ENCODE results near the gene ALPP. TPM values are rescaled to one million over a fixed set of nuclear protein-coding genes. Genes with fewer than 3 reads are reported as not detected.
"Not testable (repeated sequence)": the region's sequence is repeated elsewhere in the genome, so short reads cannot be mapped to it uniquely, and the experiment has no call there.

ALPP gene
- total and polyA plus RNA-seq, 3 donors from 2014 or later, result 0.25 to 0.87 TPM; not detected in 1

DNA sequence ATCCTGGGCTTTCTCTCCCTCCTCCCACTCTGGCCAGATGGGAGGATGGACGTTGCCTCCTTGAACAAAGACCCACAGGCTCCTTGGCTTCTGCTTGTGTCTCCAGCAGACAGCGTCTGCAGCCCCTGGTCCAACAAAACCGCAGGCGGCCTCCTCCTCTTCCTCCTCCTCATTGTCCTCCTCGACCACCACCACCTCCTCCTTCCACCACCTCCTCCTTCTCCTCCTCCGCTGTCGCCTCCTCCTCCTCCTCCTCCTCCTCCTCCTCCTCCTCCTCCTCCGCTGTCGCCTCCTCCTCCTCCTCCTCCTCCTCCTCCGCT is 45.7 kb upstream of the ALPP start:
- Histone ChIP-seq H3K4me3 (no peak overlapping the region), H3K27ac (no peak overlapping the region), H3K27me3 (no peaks in the 10 kb centered on the region), H3K36me3 (ENCODE audit: low read depth, missing control alignments) (no peaks in the 10 kb centered on the region), H3K4me1 (no peaks in the 10 kb centered on the region), H3K9me3 (no peaks in the 10 kb centered on the region)
- WGBS, 2 donors, result 74 to 82% methylated on average over 10 of the region's 10 CpGs
- no peak for DNase-seq
- intact Hi-C loops (cut with DNase I; ENCODE audit: low total_unique reads), result no loop called here
- TF ChIP-seq, protein P1, sequence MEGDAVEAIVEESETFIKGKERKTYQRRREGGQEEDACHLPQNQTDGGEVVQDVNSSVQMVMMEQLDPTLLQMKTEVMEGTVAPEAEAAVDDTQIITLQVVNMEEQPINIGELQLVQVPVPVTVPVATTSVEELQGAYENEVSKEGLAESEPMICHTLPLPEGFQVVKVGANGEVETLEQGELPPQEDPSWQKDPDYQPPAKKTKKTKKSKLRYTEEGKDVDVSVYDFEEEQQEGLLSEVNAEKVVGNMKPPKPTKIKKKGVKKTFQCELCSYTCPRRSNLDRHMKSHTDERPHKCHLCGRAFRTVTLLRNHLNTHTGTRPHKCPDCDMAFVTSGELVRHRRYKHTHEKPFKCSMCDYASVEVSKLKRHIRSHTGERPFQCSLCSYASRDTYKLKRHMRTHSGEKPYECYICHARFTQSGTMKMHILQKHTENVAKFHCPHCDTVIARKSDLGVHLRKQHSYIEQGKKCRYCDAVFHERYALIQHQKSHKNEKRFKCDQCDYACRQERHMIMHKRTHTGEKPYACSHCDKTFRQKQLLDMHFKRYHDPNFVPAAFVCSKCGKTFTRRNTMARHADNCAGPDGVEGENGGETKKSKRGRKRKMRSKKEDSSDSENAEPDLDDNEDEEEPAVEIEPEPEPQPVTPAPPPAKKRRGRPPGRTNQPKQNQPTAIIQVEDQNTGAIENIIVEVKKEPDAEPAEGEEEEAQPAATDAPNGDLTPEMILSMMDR (IDR thresholded peaks at IDR 0.05), result no peak
- TF ChIP-seq POLR2A (IDR thresholded peaks at IDR 0.05), result no peak

- DNase-seq, result no peak
- no peak overlapping the region for H3K27ac ChIP-seq
- 96 to 99% methylated on average over 21 to 27 of the region's 28 CpGs for WGBS, 2 donors
Observed at GRCh38 chr2:232333361-232334135, 45.0 kb upstream of the ALPP start.

DNA sequence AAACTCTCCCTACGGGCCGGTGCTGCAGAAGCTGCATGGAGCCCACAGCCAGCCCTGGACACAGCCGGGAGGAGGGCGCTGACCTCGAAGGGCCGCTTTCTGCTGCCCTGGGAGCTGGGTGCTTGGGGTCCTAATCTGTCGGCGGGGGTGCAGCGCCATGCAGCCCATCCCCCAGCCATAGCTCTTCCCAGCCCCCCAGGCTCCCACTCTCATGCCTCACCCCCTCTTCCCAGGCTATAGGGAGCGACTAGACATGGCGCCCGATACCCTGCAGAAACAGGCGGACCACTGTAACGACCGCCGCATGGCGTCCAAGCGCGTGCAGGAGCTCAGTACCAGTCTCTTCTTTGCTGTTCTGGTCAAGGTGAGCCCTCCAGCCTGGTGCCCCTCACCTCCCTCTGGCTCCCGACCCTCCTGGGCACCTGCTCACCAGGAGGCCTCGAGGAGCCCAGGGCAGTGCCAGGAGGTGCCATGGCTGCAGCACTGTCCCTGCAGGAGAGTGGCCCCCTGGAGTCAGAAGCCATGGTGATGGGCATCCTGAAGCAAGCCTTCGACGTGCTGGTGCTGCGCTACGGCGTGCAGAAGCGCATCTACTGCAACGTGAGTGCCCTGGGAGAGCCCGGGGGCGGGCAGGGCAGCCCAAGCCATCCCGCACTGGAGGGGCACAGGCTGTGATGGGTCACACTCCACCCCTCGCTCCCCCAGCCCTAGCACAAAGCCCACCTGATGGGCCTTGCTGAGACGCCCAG is 44.2 kb upstream of the ALPP start:
- H3K27ac ChIP-seq; H3K9me3 ChIP-seq; H3K4me3 ChIP-seq; H3K36me3 ChIP-seq (ENCODE audit: low read depth, missing control alignments); intact Hi-C loops (cut with DNase I; ENCODE audit: low total_unique reads); H3K27me3 ChIP-seq; DNase-seq; H3K4me1 ChIP-seq: not testable (repeated sequence)
- WGBS, 2 donors, result 96 to 97% methylated on average over 15 to 31 of the region's 33 CpGs

More at GRCh38 chr2:232333361-232334135, 45.0 kb upstream of the ALPP start:
- intact Hi-C loops (cut with DNase I; ENCODE audit: low total_unique reads), result no loop called here
- Histone ChIP-seq H3K9me3 (no peaks in the 10 kb centered on the region), H3K4me3 (no peak overlapping the region), H3K27me3 (no peaks in the 10 kb centered on the region), H3K4me1 (no peaks in the 10 kb centered on the region), H3K36me3 (ENCODE audit: low read depth, missing control alignments) (no peaks in the 10 kb centered on the region)
- no peak for TF ChIP-seq POLR2A (IDR thresholded peaks at IDR 0.05)
- TF ChIP-seq, protein P1 (IDR thresholded peaks at IDR 0.05), result peak in 2 of 3 experiments; percentile 11 to 33

GRCh38 chr2:232334885-232335205 is 43.7 kb upstream of the ALPP start:
- H3K4me1 ChIP-seq; H3K36me3 ChIP-seq (ENCODE audit: low read depth, missing control alignments); H3K4me3 ChIP-seq; H3K9me3 ChIP-seq; H3K27ac ChIP-seq; DNase-seq; intact Hi-C loops (cut with DNase I; ENCODE audit: low total_unique reads); H3K27me3 ChIP-seq: not testable (repeated sequence)
- WGBS, 2 donors, result no CpG with 5 or more reads among the region's 6 CpGs

DNA sequence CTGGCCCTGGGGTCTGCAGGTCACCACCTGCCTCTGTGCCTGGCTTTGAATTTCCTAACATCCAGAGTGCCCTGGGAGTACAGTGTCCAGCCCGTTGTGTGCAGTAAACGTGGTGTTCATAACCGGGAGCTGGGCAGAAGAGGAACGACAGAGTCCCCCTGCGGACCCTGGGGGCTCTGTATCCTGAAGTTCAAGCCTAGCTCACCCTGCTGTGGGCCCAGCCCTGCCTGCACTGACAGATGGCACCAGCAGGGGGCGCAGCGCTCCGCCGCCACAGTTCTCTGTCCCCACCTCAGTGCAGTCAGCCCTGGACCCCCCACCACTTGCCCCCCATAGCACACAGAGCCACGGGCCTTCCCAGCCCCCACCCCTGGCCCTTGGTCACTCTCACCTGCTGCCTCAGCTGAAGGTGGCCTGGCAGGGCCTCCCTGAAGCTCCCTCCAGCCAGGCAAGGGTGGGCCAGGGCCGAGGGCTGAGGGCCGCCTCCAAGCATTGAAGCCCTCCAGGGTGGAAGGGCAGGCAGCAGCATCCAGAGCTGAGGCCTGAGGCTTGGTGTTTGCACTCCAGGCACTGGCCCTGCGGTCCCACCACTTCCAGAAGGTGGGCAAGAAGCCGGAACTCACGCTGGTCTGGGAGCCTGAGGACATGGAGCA is 43.2 kb upstream of the ALPP start:
- H3K4me3 ChIP-seq; H3K36me3 ChIP-seq (ENCODE audit: low read depth, missing control alignments); H3K27me3 ChIP-seq; H3K4me1 ChIP-seq; intact Hi-C loops (cut with DNase I; ENCODE audit: low total_unique reads); H3K27ac ChIP-seq; H3K9me3 ChIP-seq: not testable (repeated sequence)
- WGBS, 2 donors, result 84% methylated on average over 10 of the region's 15 CpGs; no CpG with 5 or more reads in 1 of the 2 donors
- TF ChIP-seq, protein P1 (IDR thresholded peaks at IDR 0.05), result peak in 2 of 3 experiments; percentile 9 to 75
- DNase-seq, result peak; percentile 11

Measured in testis (tissue), 3 donors.